GM12865 (cell line): ENCODE measurements around the gene IL17D.

Experiments used
- DNase-seq: peaks from one replicate; pipeline ENCODE4 v3.0.0; 2010; ENCODE audit warnings: low read depth
- H3K4me3 ChIP-seq: 2 replicates; pipeline ENCODE4 v1.5.1; 2011; ENCODE audit warnings: mild to moderate bottlenecking, low read depth, low read length, control low read depth
- TF ChIP-seq, protein P1 (sequence below): IDR thresholded peaks from 2 replicates; pipeline ENCODE4 v1.5.1; 2011; ENCODE audit warnings: low read length, control low read depth, low read depth, inconsistent platforms; ENCODE audit not compliant: insufficient read depth; ENCODE audit errors: missing control alignments

The IL17D gene

GRCh38 chr13:20760872-20761271 is 57.4 kb downstream of the IL17D start:
- TF ChIP-seq, protein P1, sequence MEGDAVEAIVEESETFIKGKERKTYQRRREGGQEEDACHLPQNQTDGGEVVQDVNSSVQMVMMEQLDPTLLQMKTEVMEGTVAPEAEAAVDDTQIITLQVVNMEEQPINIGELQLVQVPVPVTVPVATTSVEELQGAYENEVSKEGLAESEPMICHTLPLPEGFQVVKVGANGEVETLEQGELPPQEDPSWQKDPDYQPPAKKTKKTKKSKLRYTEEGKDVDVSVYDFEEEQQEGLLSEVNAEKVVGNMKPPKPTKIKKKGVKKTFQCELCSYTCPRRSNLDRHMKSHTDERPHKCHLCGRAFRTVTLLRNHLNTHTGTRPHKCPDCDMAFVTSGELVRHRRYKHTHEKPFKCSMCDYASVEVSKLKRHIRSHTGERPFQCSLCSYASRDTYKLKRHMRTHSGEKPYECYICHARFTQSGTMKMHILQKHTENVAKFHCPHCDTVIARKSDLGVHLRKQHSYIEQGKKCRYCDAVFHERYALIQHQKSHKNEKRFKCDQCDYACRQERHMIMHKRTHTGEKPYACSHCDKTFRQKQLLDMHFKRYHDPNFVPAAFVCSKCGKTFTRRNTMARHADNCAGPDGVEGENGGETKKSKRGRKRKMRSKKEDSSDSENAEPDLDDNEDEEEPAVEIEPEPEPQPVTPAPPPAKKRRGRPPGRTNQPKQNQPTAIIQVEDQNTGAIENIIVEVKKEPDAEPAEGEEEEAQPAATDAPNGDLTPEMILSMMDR: no peak
- H3K4me3 ChIP-seq: no peak overlapping the region
- DNase-seq: no peak

- no peak overlapping the region for H3K4me3 ChIP-seq
- TF ChIP-seq, protein P1: no peak
- DNase-seq: no peak
These were observed 63.9 kb downstream of the IL17D start for GRCh38 chr13:20767309-20767943.

DNA sequence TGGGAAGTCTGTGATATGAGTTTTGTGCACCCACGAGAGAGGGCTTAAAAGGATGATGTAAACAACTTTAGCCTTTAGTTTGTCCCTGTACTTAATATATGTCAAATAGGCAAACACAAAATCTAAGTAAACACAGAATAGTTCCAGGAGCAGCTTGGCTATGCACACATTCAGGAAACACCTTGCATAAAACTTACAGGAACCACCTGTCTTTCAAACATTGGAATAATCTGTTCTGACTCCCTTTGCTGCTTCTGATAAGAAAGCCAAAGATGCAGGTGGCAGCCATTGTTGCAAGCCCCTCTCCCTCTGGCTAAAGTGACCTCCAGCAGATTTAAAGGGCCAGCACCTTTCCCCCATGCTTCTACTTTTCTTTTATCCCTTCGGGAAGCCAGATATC is 65.6 kb downstream of the IL17D start:
- no peak overlapping the region for H3K4me3 ChIP-seq
- DNase-seq: no peak
- TF ChIP-seq, protein P1: no peak

DNA sequence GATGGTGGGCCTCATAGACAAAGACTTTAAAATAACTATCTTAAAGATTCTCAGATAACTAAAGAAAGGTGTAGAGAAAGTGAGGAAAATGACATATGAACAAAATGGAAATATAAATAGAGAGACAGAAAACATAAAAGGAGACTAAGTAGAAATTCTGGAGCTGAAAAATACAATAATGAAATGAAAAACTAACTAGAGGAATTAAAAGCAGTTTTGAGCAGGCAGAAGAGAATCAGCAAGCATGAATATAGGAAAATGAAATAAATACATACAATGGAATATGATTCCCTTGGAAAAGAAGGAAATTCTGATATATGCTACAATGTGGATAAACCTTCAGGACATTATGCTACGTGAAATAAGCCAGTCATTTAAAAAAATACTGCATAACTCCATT is 66.3 kb downstream of the IL17D start:
- no peak overlapping the region for H3K4me3 ChIP-seq
- no peak for DNase-seq
- TF ChIP-seq, protein P1: no peak
